ENCODE data around the gene MAIP1. TPM values are rescaled to one million over a fixed set of nuclear protein-coding genes. Genes with fewer than 3 reads are reported as not detected.

The MAIP1 gene
- total RNA-seq, 1 donor from 2014 or later = 22.7 TPM

DNA sequence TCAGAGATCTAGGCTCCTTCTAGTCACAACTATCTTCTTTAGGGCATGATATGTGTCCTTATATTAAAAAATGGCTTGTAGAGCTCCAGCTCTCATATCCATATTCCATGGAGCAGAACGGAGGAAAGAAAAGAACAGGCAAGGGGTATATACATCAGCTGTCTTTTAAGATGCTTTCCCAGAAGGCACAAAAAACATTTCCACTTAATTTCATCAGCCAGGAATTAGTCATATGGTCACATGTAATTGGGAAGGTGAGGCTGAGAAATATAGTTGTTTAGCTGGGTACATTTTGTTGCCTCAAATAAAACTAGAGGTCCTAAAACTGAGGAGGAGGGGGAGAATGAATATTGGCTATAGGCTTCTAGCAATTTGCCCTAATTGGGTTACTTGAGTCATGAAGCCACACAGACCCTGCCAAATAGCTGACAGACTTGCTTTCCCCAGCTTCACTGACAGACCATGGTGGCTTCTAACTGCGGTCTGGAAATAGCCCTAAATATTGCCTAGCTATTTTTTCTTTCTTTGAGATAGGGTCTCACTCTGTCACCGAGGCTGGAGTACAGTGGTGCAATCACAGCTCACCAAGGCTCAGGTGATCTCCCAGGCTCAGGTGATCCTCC lies 20.0 kb downstream of the MAIP1 start:
- H3K4me1 ChIP-seq = peaks cover 9% of the 10 kb centered on the region
- H3K9me3 ChIP-seq (replicated peaks) = no peaks in the 10 kb centered on the region
- H3K36me3 ChIP-seq = peaks cover 2% of the 10 kb centered on the region
- TF ChIP-seq, protein P1, sequence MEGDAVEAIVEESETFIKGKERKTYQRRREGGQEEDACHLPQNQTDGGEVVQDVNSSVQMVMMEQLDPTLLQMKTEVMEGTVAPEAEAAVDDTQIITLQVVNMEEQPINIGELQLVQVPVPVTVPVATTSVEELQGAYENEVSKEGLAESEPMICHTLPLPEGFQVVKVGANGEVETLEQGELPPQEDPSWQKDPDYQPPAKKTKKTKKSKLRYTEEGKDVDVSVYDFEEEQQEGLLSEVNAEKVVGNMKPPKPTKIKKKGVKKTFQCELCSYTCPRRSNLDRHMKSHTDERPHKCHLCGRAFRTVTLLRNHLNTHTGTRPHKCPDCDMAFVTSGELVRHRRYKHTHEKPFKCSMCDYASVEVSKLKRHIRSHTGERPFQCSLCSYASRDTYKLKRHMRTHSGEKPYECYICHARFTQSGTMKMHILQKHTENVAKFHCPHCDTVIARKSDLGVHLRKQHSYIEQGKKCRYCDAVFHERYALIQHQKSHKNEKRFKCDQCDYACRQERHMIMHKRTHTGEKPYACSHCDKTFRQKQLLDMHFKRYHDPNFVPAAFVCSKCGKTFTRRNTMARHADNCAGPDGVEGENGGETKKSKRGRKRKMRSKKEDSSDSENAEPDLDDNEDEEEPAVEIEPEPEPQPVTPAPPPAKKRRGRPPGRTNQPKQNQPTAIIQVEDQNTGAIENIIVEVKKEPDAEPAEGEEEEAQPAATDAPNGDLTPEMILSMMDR (IDR thresholded peaks at IDR 0.05; ENCODE audit: borderline replicate concordance) = no peak
- H3K4me3 ChIP-seq = no peak overlapping the region
- intact Hi-C loops (cut with micrococcal nuclease) = loop anchor here (10.0 kb wide), 1 partner anchor 719 kb away; no protein-coding TSS in a partner anchor
- H3K27ac ChIP-seq (replicated peaks) = no peak overlapping the region
- no peaks in the 10 kb centered on the region for H3K27me3 ChIP-seq (ENCODE audit: low read depth)
- no peak for DNase-seq

GRCh38 chr2:199977984-199978415 lies 22.6 kb downstream of the MAIP1 start:
- intact Hi-C loops (cut with micrococcal nuclease) = loop anchor here (10.0 kb wide), 1 partner anchor 717 kb away; no protein-coding TSS in a partner anchor
- Histone ChIP-seq H3K9me3 (replicated peaks) (no peaks in the 10 kb centered on the region), H3K4me3 (no peak overlapping the region), H3K27ac (replicated peaks) (no peak overlapping the region), H3K4me1 (peaks cover 9% of the 10 kb centered on the region), H3K36me3 (peaks cover 2% of the 10 kb centered on the region), H3K27me3 (ENCODE audit: low read depth) (no peaks in the 10 kb centered on the region)
- TF ChIP-seq, protein P1 (IDR thresholded peaks at IDR 0.05; ENCODE audit: borderline replicate concordance) = no peak
- DNase-seq = no peak

GRCh38 chr2:199979398-199979797 lies 24.0 kb downstream of the MAIP1 start:
- Histone ChIP-seq H3K27me3 (ENCODE audit: low read depth) (no peaks in the 10 kb centered on the region), H3K36me3 (peaks cover 2% of the 10 kb centered on the region), H3K4me1 (peaks cover 9% of the 10 kb centered on the region), H3K4me3 (peak overlapping the region; percentile 37), H3K27ac (replicated peaks) (no peak overlapping the region), H3K9me3 (replicated peaks) (no peaks in the 10 kb centered on the region)
- intact Hi-C loops (cut with micrococcal nuclease) = loop anchor here (10.0 kb wide), 1 partner anchor 715 kb away; no protein-coding TSS in a partner anchor
- no peak for DNase-seq
- TF ChIP-seq, protein P1 (IDR thresholded peaks at IDR 0.05; ENCODE audit: borderline replicate concordance) = no peak

DNA sequence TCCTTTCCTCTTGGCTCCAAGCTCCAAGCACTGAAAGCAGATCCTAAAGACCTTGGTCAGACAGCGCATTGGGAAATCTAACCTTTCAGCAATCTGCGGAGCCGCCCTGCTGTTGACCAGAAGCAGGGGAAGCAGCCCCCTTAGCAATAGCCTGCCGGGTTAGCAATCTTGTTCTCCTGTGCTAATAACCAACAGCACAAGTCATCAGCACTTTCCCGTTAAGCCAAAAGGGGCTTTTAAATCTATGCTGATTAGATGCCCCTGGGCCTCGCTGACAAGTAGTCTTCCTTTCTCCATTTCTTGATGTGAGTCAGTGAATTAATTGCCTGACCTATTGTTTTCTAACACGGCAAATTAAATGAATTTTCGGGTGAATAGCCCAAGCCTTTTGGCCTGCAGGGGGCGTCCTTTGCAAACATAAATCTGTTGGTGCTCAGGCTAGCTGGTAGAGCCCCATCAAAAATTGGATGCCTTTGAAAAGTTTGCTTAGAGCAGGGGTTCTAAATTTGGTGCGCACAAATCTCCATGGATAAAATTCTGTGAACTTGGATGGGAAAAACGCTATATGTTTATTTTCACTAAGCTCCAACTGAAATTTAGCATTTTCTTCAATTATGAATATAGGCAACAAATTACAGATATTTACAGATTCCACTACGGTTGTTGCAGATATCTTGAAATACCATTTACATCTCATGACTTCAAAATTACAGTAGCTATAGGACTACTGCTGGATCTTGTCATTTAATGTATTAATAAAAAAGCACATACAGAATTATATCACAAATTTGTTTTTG lies 24.6 kb downstream of the MAIP1 start:
- Histone ChIP-seq H3K27me3 (ENCODE audit: low read depth) (no peaks in the 10 kb centered on the region), H3K4me3 (peak overlapping the region; percentile 37), H3K36me3 (no peaks in the 10 kb centered on the region), H3K9me3 (replicated peaks) (no peaks in the 10 kb centered on the region), H3K27ac (replicated peaks) (no peak overlapping the region), H3K4me1 (peaks cover 9% of the 10 kb centered on the region)
- peak; percentile 84 for DNase-seq
- TF ChIP-seq, protein P1 (IDR thresholded peaks at IDR 0.05; ENCODE audit: borderline replicate concordance) = peak; percentile 90
- intact Hi-C loops (cut with micrococcal nuclease) = loop anchor here (5.0 to 10.0 kb wide), 2 partner anchors 502 to 715 kb away; no protein-coding TSS in a partner anchor

DNA sequence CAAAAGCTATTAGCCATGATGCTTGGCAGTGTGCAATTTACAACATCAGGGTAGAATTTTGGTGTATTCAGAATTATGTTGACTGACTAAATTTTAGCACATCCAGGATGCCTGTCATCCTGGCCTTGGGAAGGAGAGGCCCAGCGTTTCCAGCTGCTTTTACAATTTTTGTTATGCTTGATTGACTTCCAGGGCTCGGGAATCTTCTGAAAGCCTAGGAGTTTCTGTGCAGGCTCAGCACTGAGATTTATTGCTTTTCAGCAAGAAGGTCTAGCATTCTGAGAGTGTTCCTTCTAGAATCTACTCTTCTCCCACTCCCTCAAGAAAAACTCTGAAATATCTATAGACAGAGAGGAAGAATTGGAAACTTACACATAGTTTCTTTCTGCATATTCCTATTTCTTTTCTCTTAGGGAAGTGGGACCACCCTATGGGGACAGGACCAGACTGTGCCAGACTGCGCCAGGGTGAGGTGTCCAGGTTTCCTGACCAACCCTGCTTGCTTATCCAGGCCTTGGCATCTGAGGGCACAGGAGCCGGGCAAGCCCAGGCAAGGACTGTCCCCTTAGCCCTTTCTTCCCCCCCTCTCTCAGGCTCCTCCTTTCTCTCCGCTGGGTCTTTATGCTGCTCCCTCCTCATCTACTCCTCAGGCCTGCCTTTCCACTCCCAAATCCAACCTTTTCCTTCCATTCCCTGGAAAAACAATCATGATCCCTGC lies 26.9 kb downstream of the MAIP1 start:
- no peaks in the 10 kb centered on the region for H3K27me3 ChIP-seq (ENCODE audit: low read depth)
- no peak overlapping the region for H3K27ac ChIP-seq (replicated peaks)
- intact Hi-C loops (cut with micrococcal nuclease) = loop anchor here (5.0 kb wide), 1 partner anchor 500 kb away; no protein-coding TSS in a partner anchor
- TF ChIP-seq, protein P1 (IDR thresholded peaks at IDR 0.05; ENCODE audit: borderline replicate concordance) = no peak
- peaks cover 11% of the 10 kb centered on the region for H3K4me1 ChIP-seq
- DNase-seq = no peak
- no peak overlapping the region for H3K4me3 ChIP-seq
- H3K36me3 ChIP-seq = no peaks in the 10 kb centered on the region
- H3K9me3 ChIP-seq (replicated peaks) = no peaks in the 10 kb centered on the region

All from left ventricle myocardium inferior (tissue), 1 donor.